ENCODE results near the gene SLC2A11. TPM values are rescaled to one million over a fixed set of nuclear protein-coding genes. Genes with fewer than 3 reads are reported as not detected.

SLC2A11 gene, protein sequence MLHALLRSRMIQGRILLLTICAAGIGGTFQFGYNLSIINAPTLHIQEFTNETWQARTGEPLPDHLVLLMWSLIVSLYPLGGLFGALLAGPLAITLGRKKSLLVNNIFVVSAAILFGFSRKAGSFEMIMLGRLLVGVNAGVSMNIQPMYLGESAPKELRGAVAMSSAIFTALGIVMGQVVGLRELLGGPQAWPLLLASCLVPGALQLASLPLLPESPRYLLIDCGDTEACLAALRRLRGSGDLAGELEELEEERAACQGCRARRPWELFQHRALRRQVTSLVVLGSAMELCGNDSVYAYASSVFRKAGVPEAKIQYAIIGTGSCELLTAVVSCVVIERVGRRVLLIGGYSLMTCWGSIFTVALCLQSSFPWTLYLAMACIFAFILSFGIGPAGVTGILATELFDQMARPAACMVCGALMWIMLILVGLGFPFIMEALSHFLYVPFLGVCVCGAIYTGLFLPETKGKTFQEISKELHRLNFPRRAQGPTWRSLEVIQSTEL
- total RNA-seq: 10 to 100 TPM; 12.8 to 30.0 (median 21.3) TPM
- polyA plus RNA-seq: 10 to 100 TPM; 11.3 to 35.3 (median 18.6) TPM
- long read RNA-seq, donor 1, partial matches to known transcripts: 0 of 4 reads
- long read RNA-seq, donor 1, other reads (novel, unspliced or antisense): 0 of 4 reads
- long read RNA-seq, donor 2, partial matches to known transcripts: 0 of 2 reads
- long read RNA-seq, donor 2, other reads (novel, unspliced or antisense): 0 of 2 reads
- long read RNA-seq, donor 3, partial matches to known transcripts: 0 of 1 reads
- long read RNA-seq, donor 3, other reads (novel, unspliced or antisense): 0 of 1 reads
- long read RNA-seq, donor 4, partial matches to known transcripts: 3 of 11 reads
- long read RNA-seq, donor 4, other reads (novel, unspliced or antisense): 7 of 11 reads
- long read RNA-seq, donor 5, partial matches to known transcripts: 5 of 19 reads
- long read RNA-seq, donor 5, other reads (novel, unspliced or antisense): 12 of 19 reads
- long read RNA-seq, donor 6, partial matches to known transcripts: 9 of 11 reads
- long read RNA-seq, donor 6, other reads (novel, unspliced or antisense): 1 of 11 reads
- long read RNA-seq, donor 7: 0 reads
- long read RNA-seq, donor 8: 0 reads
- long read RNA-seq, donor 9, partial matches to known transcripts: 0 of 1 reads
- long read RNA-seq, donor 9, other reads (novel, unspliced or antisense): 0 of 1 reads
- long read RNA-seq, donor 10, partial matches to known transcripts: 0 of 2 reads
- long read RNA-seq, donor 10, other reads (novel, unspliced or antisense): 0 of 2 reads

DNA sequence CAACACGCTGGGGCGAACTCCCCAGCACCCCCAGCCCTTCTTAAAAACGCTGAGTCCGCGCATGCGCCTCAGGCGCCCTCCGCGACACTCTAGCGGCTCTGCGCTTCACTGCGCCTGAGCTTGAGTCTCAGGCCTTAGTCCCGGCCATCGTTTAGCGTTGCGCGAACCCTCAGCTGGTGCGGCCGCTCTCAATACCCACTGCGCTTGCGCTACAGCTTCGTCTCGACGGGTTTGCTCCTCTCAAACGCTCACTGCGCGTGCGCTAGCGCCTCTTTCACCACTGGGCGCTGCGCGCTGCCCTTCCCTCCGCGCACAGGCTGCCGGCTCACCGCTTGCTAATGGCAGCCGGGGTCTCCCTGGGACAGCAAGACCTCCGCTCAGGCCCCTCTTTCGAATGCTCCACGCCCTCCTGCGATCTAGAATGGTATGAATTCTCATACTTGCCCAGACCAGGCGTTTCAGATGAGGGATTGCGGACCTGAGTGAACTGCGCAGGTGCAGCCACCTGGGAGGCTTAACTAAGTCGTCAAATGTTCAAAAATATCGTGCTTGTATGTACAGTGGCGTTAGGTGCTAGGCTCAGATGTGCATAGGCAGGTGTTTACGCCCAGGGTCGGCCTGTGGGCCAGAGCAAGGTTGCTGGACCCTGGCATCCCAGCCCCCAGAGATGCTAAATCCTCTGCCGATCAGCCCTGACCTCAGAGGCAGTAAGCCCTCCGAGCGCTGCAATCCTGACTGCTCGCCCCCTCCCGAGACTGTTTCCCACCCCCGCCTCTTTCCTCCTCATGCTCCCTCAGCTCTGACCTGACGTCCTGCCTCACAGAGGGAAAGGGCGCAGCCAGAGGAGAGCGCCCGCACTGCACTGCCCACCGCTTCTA, at the start of gene SLC2A11:
Gene SLC2A11 (plus strand): TSS at position 270 of the 878 bp plus-strand sequence. CDS start 125 bp downstream, at position 395.
- H3K9me3 ChIP-seq (replicated peaks in 1 of 3): no peaks in the 10 kb centered on the region
- peaks cover 13 to 16% of the 10 kb centered on the region in 2 donors for H3K4me1 ChIP-seq (replicated peaks in 1 of 2)
- H3K27me3 ChIP-seq: no peaks in the 10 kb centered on the region
- intact Hi-C loops (cut with DNase I): no loop called here
- TF ChIP-seq, protein P1, sequence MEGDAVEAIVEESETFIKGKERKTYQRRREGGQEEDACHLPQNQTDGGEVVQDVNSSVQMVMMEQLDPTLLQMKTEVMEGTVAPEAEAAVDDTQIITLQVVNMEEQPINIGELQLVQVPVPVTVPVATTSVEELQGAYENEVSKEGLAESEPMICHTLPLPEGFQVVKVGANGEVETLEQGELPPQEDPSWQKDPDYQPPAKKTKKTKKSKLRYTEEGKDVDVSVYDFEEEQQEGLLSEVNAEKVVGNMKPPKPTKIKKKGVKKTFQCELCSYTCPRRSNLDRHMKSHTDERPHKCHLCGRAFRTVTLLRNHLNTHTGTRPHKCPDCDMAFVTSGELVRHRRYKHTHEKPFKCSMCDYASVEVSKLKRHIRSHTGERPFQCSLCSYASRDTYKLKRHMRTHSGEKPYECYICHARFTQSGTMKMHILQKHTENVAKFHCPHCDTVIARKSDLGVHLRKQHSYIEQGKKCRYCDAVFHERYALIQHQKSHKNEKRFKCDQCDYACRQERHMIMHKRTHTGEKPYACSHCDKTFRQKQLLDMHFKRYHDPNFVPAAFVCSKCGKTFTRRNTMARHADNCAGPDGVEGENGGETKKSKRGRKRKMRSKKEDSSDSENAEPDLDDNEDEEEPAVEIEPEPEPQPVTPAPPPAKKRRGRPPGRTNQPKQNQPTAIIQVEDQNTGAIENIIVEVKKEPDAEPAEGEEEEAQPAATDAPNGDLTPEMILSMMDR (IDR thresholded peaks at IDR 0.05): peak in 5 of 6 experiments; percentile 28 to 56 (median 34)
- peak; percentile 49 to 88 for TF ChIP-seq POLR2A (IDR thresholded peaks at IDR 0.05)
- 1 to 10% (median 2%) methylated on average over 6 to 60 of the region's 60 CpGs for WGBS, 4 donors
- peak within 1 kb of the TSS in 4 of 5 donors; percentile 70 to 95 (median 92) for H3K27ac ChIP-seq
- no peaks in the 10 kb centered on the region for H3K36me3 ChIP-seq (replicated peaks in 1 of 2)
- peak within 1 kb of the TSS in 3 of 4 donors; percentile 75 to 92 (median 86) for H3K4me3 ChIP-seq
- DNase-seq: peak; percentile 96 to 98 (median 97)

- WGBS, 4 donors: 93 to 99% (median 96%) methylated on average over 4 of the region's 4 CpGs
- Histone ChIP-seq H3K4me3 (no peak overlapping the region), H3K36me3 (replicated peaks in 1 of 2) (peaks cover 0 to 26% of the 10 kb centered on the region in 2 donors), H3K4me1 (replicated peaks in 1 of 2) (peaks cover 0 to 6% of the 10 kb centered on the region in 2 donors), H3K27me3 (no peaks in the 10 kb centered on the region), H3K9me3 (replicated peaks in 1 of 3) (no peaks in the 10 kb centered on the region), H3K27ac (no peak overlapping the region)
- no peak for TF ChIP-seq POLR2A (IDR thresholded peaks at IDR 0.05)
- TF ChIP-seq, protein P1 (IDR thresholded peaks at IDR 0.05): no peak
- no peak for DNase-seq
- intact Hi-C loops (cut with DNase I): no loop called here
Observed at GRCh38 chr22:23812378-23812777, 45.3 kb upstream of the SLC2A11 start.

DNA sequence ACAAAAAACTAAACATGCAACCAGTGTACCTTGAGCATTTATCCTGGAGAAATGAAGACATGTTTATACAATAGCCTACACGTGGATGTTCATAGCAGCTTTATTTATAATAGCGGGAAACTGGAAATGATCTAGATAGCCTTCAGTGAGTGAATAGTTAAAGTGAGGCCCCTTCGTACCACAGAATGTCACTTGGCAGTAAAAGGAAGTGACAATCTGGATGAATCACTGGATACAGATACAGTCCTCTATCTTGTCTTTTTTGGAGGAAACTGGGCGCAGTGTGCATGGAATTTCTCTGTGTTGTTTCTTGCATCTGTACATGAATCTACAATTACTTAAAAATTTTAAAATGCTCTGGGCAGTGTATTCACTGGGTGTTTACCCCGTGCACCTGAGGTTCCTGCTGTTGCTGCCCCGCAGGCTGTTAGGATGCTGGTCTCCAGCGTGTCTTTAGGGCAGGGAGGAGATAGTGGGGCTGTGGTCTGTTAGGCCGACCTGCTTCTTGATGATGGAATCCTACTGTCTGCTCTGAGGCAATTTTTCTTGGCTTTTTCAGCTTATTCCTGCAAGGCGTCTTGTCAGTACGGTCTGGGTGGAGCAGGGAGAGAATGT, 42.0 kb upstream of the SLC2A11 start:
- Histone ChIP-seq H3K36me3 (replicated peaks in 1 of 2) (peaks cover 0 to 51% of the 10 kb centered on the region in 2 donors), H3K27ac (no peak overlapping the region)

More for the DNA sequence above, 42.0 kb upstream of the SLC2A11 start:
- Histone ChIP-seq H3K27me3 (no peaks in the 10 kb centered on the region), H3K4me1 (replicated peaks in 1 of 2) (peaks cover 0 to 6% of the 10 kb centered on the region in 2 donors), H3K4me3 (no peak overlapping the region), H3K9me3 (replicated peaks in 1 of 3) (no peaks in the 10 kb centered on the region)
- intact Hi-C loops (cut with DNase I): no loop called here
- TF ChIP-seq, protein P1 (IDR thresholded peaks at IDR 0.05): no peak
- TF ChIP-seq POLR2A (IDR thresholded peaks at IDR 0.05): no peak
- DNase-seq: no peak
- whole genome bisulfite sequencing, 4 donors: 66 to 76% (median 75%) methylated on average over 8 to 10 of the region's 10 CpGs

Measured in adrenal gland (tissue), 19 donors.